ENCODE data around the gene VPS16.

GRCh38 chr20:2900845-2901592 lies 60.5 kb downstream of the VPS16 start:
- no peak for TF ChIP-seq CTCF (IDR thresholded peaks at IDR 0.05)
- no peak for TF ChIP-seq FOXP4 (CRISPR knock-in tag; IDR thresholded peaks at IDR 0.05)
- TF ChIP-seq AFF4 (CRISPR knock-in tag; IDR thresholded peaks at IDR 0.05; ENCODE audit: borderline replicate concordance): no peak
- no peak for TF ChIP-seq NR1H2 (CRISPR knock-in tag; IDR thresholded peaks at IDR 0.05)
- no peak for TF ChIP-seq MLX (CRISPR knock-in tag; IDR thresholded peaks at IDR 0.05)
- TF ChIP-seq ATF3 (CRISPR knock-in tag; conservative IDR thresholded peaks at IDR 0.05): no peak
- TF ChIP-seq CREM (CRISPR knock-in tag; IDR thresholded peaks at IDR 0.05): no peak
